HepG2 (cell line): ENCODE results near the gene KIF6. TPM values are rescaled to one million over a fixed set of nuclear protein-coding genes. Genes with fewer than 3 reads are reported as not detected.

ENCODE experiments used
- ATAC-seq: fragments of 200-7000 bp; cut with Tn5 transposase; 3 replicates; pipeline ENCODE4 v1.9.1; 2020; ENCODE audit warnings: mild to moderate bottlenecking, moderate library complexity
- BruUV-seq: library from RNA; stranded (reverse); fragments of 400-500 nt; replicated peaks from 2 replicates; lab custom pipeline; 2021; lab: Mats Ljungman, UMichigan
- CTCF ChIA-PET: fragments of 300-600 bp; formaldehyde crosslinking; extraction: SDS; loops from one replicate; lab custom pipeline; 2021; ENCODE audit warnings: low total read pairs, inconsistent platforms, low intra/inter-chr PET ratio; lab: Yijun Ruan, JAX
- POLR2A ChIA-PET: fragments of 350-600 bp; sonication (Branson Sonifier 250); formaldehyde crosslinking; loops from one replicate; lab custom pipeline; 2020; ENCODE audit warnings: antibody characterized with exemption, inconsistent platforms; lab: Yijun Ruan, JAX
- DNase-seq: peaks from one replicate; pipeline ENCODE4 v3.0.0-alpha.2; 2015; ENCODE audit warnings: low spot score
- FAIRE-seq: peaks from 3 replicates; lab custom pipeline; 2011; peaks lifted over from hg19 to GRCh38; lab: Jason Lieb, UNC
- H2AFZ ChIP-seq: one replicate; pipeline ENCODE4 v1.6.1; 2011; ENCODE audit warnings: low read length, inconsistent platforms
- H3K27ac ChIP-seq: fragments of 300-600 bp; 3 replicates; pipeline ENCODE4 v1.8.0; 2011; ENCODE audit warnings: mixed run types, mild to moderate bottlenecking, mixed read lengths, low read length, inconsistent platforms; ENCODE audit not compliant: insufficient read depth; ENCODE audit errors: extremely low read length
- H3K27me3 ChIP-seq, 2 experiments: fragments of 200-600 bp in 1 of 2; 2 replicates in 1 of 2; 3 replicates in 1 of 2; pipeline versions ENCODE4 v1.6.0 to v1.8.0; 2011; ENCODE audit warnings: low read length in 2 of 2, mild to moderate bottlenecking in 2 of 2, moderate library complexity in 2 of 2, inconsistent platforms in 1 of 2; ENCODE audit not compliant: insufficient read depth in 2 of 2, control insufficient read depth in 1 of 2
- H3K36me3 ChIP-seq, 2 experiments: fragments of 200-600 bp in 1 of 2; replicated peaks in 1 of 2; 2 replicates in 1 of 2; 3 replicates in 1 of 2; pipeline versions ENCODE4 v1.5.1 to v1.8.0; 2011; ENCODE audit warnings: low read length in 2 of 2, inconsistent platforms in 1 of 2; ENCODE audit not compliant: insufficient read depth in 2 of 2, control insufficient read depth in 1 of 2
- H3K4me1 ChIP-seq: 2 replicates; pipeline ENCODE4 v1.5.1; 2012; ENCODE audit warnings: low read length, inconsistent platforms; ENCODE audit not compliant: insufficient read depth
- H3K4me2 ChIP-seq: 2 replicates; pipeline ENCODE4 v1.6.0; 2011; ENCODE audit warnings: low read depth, low read length, inconsistent platforms
- H3K4me3 ChIP-seq, 3 experiments: fragments of 200-600 bp in 1 of 3; sonication (generic), shearing (Covaris generic) in 1 of 3; replicated peaks in 1 of 3; 2 replicates each; pipeline ENCODE4 v1.5.1; 2011 to 2016; ENCODE audit warnings: low read length in 3 of 3, inconsistent platforms in 2 of 3, low read depth in 2 of 3, mild to moderate bottlenecking in 2 of 3, control low read depth in 1 of 3, mixed read lengths in 1 of 3; ENCODE audit not compliant: insufficient read depth in 1 of 3
- H3K79me2 ChIP-seq: one replicate; pipeline ENCODE4 v1.6.1; 2011; ENCODE audit warnings: low read length, inconsistent platforms; ENCODE audit not compliant: insufficient read depth
- H3K9ac ChIP-seq: 2 replicates; pipeline ENCODE4 v1.6.0; 2011; ENCODE audit warnings: mild to moderate bottlenecking, low read depth, low read length, inconsistent platforms; ENCODE audit not compliant: insufficient read depth
- H3K9me3 ChIP-seq: 2 replicates; pipeline ENCODE4 v1.5.1; 2012; ENCODE audit warnings: mild to moderate bottlenecking, low read length
- H4K20me1 ChIP-seq: 2 replicates; pipeline ENCODE4 v1.6.0; 2011; ENCODE audit warnings: inconsistent platforms, mild to moderate bottlenecking, low read length, moderate library complexity; ENCODE audit not compliant: insufficient read depth
- AGO1 ChIP-seq: fragments of 200-400 bp; formaldehyde crosslinking; IDR thresholded peaks from 2 replicates; pipeline ENCODE4 v1.6.1; 2017; ENCODE audit warnings: mild to moderate bottlenecking, low read depth, low read length, moderate library complexity; ENCODE audit not compliant: poor library complexity, severe bottlenecking
- ARID2 ChIP-seq: sonication (generic); formaldehyde crosslinking; IDR thresholded peaks from 2 replicates; pipeline ENCODE4 v1.8.1; 2022; ENCODE audit warnings: mild to moderate bottlenecking, missing genetic modification reagents, borderline replicate concordance
- HINFP ChIP-seq: sonication (generic); formaldehyde crosslinking; IDR thresholded peaks from 2 replicates; pipeline ENCODE4 v1.4.0; 2020; ENCODE audit warnings: low read depth, mild to moderate bottlenecking, missing genetic modification reagents
- MNT ChIP-seq: fragments of 450-650 bp; IDR thresholded peaks from 2 replicates; pipeline ENCODE4 v1.6.1; 2016
- NFE2 ChIP-seq: sonication (generic); formaldehyde crosslinking; IDR thresholded peaks from 2 replicates; pipeline ENCODE4 v1.4.0; 2020; ENCODE audit warnings: missing genetic modification reagents
- NFE2L2 ChIP-seq: fragments of 150-350 bp; IDR thresholded peaks from 2 replicates; pipeline ENCODE4 v1.6.1; 2014; ENCODE audit warnings: low read length
- RARA ChIP-seq: IDR thresholded peaks from 2 replicates; pipeline ENCODE4 v1.6.1; 2016; ENCODE audit warnings: missing genetic modification reagents, missing compliant biosample characterization
- RBM39 ChIP-seq: fragments of 200-400 bp; formaldehyde crosslinking; IDR thresholded peaks from one replicate; pipeline ENCODE4 v1.6.1; 2018; ENCODE audit warnings: antibody characterized with exemption, mild to moderate bottlenecking, low read depth, low read length; ENCODE audit not compliant: poor library complexity, severe bottlenecking
- SAFB2 ChIP-seq: sonication (generic); formaldehyde crosslinking; IDR thresholded peaks from 2 replicates; pipeline ENCODE4 v1.5.1; 2020; ENCODE audit warnings: missing genetic modification reagents, low read depth, mild to moderate bottlenecking, borderline replicate concordance
- SP140L ChIP-seq: sonication (generic); formaldehyde crosslinking; IDR thresholded peaks from 2 replicates; pipeline ENCODE4 v1.4.0; 2020; ENCODE audit warnings: missing genetic modification reagents, borderline replicate concordance
- TAF15 ChIP-seq: fragments of 200-400 bp; formaldehyde crosslinking; IDR thresholded peaks from one replicate; pipeline ENCODE4 v1.6.1; 2018; ENCODE audit warnings: mild to moderate bottlenecking, low read depth, low read length; ENCODE audit not compliant: poor library complexity, severe bottlenecking
- TARDBP ChIP-seq: sonication (generic); formaldehyde crosslinking; IDR thresholded peaks from 2 replicates; pipeline ENCODE4 v1.8.0; 2022; ENCODE audit warnings: mild to moderate bottlenecking, missing genetic modification reagents
- XRCC5 ChIP-seq: fragments of 200-400 bp; formaldehyde crosslinking; optimal IDR thresholded peaks from 2 replicates; pipeline ENCODE3; 2017; ENCODE audit warnings: mild to moderate bottlenecking, low read length
- ZNF260 ChIP-seq: sonication (generic); formaldehyde crosslinking; IDR thresholded peaks from 2 replicates; pipeline ENCODE4 v1.4.0; 2020; ENCODE audit warnings: missing genetic modification reagents, low read depth, mild to moderate bottlenecking, borderline replicate concordance
- ZNF564 ChIP-seq: sonication (generic); formaldehyde crosslinking; IDR thresholded peaks from 2 replicates; pipeline ENCODE4 v1.8.1; 2023; ENCODE audit warnings: mild to moderate bottlenecking, missing genetic modification reagents
- WGBS: methylation state at CpG from one replicate; pipeline ENCODE4 v1.1.6; 2017; ENCODE audit warnings: low lambda C conversion rate; 5-methylcytosine and 5-hydroxymethylcytosine counted together
- in situ Hi-C: cut with HindIII; loops from 2 replicates; pipeline ENCODE4 v1.10.0; 2017; ENCODE audit warnings: low pct_unique_long_range_greater_than_20kb; ENCODE audit not compliant: extremely low pct_ligation_motif_present
- intact Hi-C: fragments of 100-400 bp; cut with micrococcal nuclease; formaldehyde crosslinking; loops from one replicate; pipeline ENCODE4 v1.10.0; 2022; ENCODE audit not compliant: unreplicated experiment
- polyA plus RNA-seq, 8 experiments: library from polyadenylated mRNA; depleted of rRNA in 3 of 8; stranded (reverse) in 7 of 8; unstranded in 1 of 8; fragments of >200 nt; fragmentation: Illumina TruSeq in 4 of 8; extraction: Trizol in 4 of 8; gene quantifications; 2 replicates each; pipeline versions ENCODE4 v1.2.1 to v1.2.3, GENCODE V29; 2011 to 2016; ENCODE audit warnings: low read depth in 4 of 8, missing spikeins in 1 of 8, mixed read lengths in 1 of 8; ENCODE audit not compliant: insufficient read depth in 1 of 8
- total RNA-seq, 5 experiments: library from RNA; depleted of rRNA; stranded (reverse); fragments of >200 nt; fragmentation: Illumina TruSeq; extraction: Trizol; gene quantifications; 2 replicates each; pipeline ENCODE4 v1.2.3, GENCODE V29; 2016; ENCODE audit warnings: low read depth in 1 of 5

Gene KIF6
- total and polyA plus RNA-seq, 2 of the 13 experiments (the other 11 are each of a cell fraction or from before 2014, with no cell fraction given) = 0.04 to 0.27 TPM

GRCh38 chr6:39553029-39553428 is 172.2 kb downstream of the KIF6 start:
- intact Hi-C loops = no loop called here
- no peak for FAIRE-seq

GRCh38 chr6:39550191-39550590 is 175.0 kb downstream of the KIF6 start:
- POLR2A ChIA-PET = no interaction called here
- intact Hi-C loops (no loop called here), in situ Hi-C loops (no loop called here)
- ATAC-seq (no peak), FAIRE-seq (no peak), DNase-seq (no peak)
- H3K4me1 ChIP-seq = no peaks in the 10 kb centered on the region
- no peaks in the 10 kb centered on the region for H3K36me3 ChIP-seq
- no peak overlapping the region for H3K4me3 ChIP-seq
- no peak for TF ChIP-seq TARDBP (CRISPR knock-in tag)
- no peak for TF ChIP-seq NFE2 (CRISPR knock-in tag)
- no peak for TF ChIP-seq XRCC5
- no peak for TF ChIP-seq SP140L (CRISPR knock-in tag)
- TF ChIP-seq ZNF260 (CRISPR knock-in tag) = no peak
- no peak for TF ChIP-seq NFE2L2
- TF ChIP-seq ZNF564 (CRISPR knock-in tag) = no peak
- TF ChIP-seq RBM39 = no peak
- no peak for TF ChIP-seq TAF15
- TF ChIP-seq HINFP (CRISPR knock-in tag) = no peak
- TF ChIP-seq ARID2 (CRISPR knock-in tag) = no peak
- no peak for TF ChIP-seq AGO1
- no peak overlapping the region for H2AFZ ChIP-seq
- 4% methylated on average over 2 of the region's 2 CpGs for WGBS
- no peak overlapping the region for H3K9ac ChIP-seq
- no peaks in the 10 kb centered on the region for H4K20me1 ChIP-seq
- no peaks in the 10 kb centered on the region for H3K79me2 ChIP-seq
- no TSS peak for BruUV-seq
- no peaks in the 10 kb centered on the region for H3K9me3 ChIP-seq
- CTCF ChIA-PET = no interaction called here
- no peak overlapping the region for H3K4me2 ChIP-seq
- H3K27me3 ChIP-seq = no peaks in the 10 kb centered on the region; a peak in 1 of 5 replicates
- H3K27ac ChIP-seq = no peak overlapping the region

More at GRCh38 chr6:39553029-39553428, 172.2 kb downstream of the KIF6 start:
- no peak overlapping the region for H3K4me3 ChIP-seq
- H3K36me3 ChIP-seq = no peaks in the 10 kb centered on the region
- no peaks in the 10 kb centered on the region; a peak in 2 of 5 replicates for H3K27me3 ChIP-seq
- ChIA-PET CTCF (no interaction called here), POLR2A (no interaction called here)
- no TSS peak for BruUV-seq
- H3K4me1 ChIP-seq = no peaks in the 10 kb centered on the region
- in situ Hi-C loops = no loop called here
- H2AFZ ChIP-seq = no peak overlapping the region
- DNase-seq (no peak), ATAC-seq (no peak)
- no peak overlapping the region for H3K27ac ChIP-seq
- TF ChIP-seq RARA (no peak), MNT (no peak), SAFB2 (no peak)
- no peaks in the 10 kb centered on the region for H3K79me2 ChIP-seq
- no peak overlapping the region for H3K9ac ChIP-seq
- H4K20me1 ChIP-seq = no peaks in the 10 kb centered on the region
- no peak overlapping the region for H3K4me2 ChIP-seq
- no peaks in the 10 kb centered on the region for H3K9me3 ChIP-seq
